GM18519 (cell line): ENCODE measurements around the gene TNFRSF6B.
A peak's percentile ranks its signal among the peaks of the same experiment; 100 is the strongest.
"Not testable (repeated sequence)": the region's sequence is repeated elsewhere in the genome, so short reads cannot be mapped to it uniquely, and the experiment has no call there.

ENCODE experiments used
- ATAC-seq: cut with Tn5 transposase; IDR thresholded peaks from one replicate; pipeline ENCODE4 v1.9.1; 2021; ENCODE audit warnings: mild to moderate bottlenecking, moderate library complexity; ENCODE audit not compliant: unreplicated experiment, low FRiP score

TNFRSF6B gene

DNA sequence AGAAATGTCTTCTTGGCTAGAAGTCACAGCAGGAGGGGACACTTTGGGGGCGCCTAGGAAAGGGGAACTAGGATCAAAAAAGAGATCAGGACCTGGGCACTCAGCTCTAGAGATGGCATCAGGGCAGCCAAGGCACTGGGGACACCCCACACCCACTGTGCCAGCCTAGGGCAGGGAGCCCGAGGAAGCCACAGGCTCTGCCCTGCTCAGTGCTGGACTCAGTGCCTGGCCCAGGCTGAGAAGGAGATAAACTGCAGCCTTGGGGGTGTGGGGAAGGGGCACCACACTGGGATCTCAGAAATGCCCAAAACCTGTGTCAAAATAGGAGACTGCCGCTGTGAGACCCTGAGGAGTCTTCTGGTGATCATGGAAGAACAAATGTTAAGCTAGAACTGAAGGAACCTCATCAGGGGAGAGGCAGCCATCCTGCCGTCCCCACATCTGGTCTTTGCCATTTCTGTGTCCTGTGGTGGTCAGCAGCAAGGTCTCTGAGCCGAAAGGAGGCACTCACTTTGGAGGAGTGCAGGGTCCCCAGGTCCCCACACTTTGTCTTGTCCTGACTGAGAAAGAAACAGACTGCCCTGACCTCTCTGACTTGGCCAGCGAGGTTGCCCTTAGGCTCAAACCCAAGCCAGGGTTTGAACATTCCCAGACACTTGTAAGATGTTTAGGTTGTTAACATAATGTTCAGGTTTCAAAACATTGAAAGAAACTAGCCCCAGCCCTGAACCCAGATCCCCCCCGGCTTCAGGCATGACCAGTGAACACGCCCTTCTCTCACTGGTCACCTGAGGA is 9.0 kb downstream of the TNFRSF6B start:
- ATAC-seq = no peak

DNA sequence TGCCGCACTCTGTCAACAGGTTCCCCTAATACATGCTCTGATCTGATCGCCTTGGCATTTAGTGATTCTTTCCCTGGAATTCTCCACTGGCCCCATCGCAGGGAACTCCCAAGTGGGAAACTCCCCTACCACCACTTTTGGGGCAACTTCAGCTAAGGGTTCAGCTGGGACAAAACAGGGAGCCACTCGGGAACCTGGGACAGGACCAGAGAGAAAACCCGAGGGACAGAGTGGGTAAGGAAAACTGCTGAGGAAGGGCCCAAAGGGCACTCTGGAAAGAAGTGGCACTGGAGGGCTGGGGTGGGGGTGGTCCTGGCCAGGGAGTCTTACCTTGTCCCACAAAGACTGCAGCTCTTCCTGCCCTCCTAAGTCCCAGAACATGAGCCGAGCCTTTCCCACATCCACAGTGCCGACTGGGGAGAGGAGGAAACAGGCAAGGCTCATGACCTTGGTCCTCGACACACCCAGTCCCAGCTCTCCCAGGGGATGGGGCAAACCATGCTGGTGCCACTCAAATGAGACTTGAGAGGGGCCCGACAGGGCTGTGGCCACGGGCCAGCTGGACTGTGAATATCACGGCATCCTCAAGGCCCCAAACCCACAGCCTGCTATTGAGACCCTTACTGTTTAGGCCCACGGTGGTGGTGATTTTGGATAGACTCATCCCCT is 9.7 kb downstream of the TNFRSF6B start:
- ATAC-seq = no peak

DNA sequence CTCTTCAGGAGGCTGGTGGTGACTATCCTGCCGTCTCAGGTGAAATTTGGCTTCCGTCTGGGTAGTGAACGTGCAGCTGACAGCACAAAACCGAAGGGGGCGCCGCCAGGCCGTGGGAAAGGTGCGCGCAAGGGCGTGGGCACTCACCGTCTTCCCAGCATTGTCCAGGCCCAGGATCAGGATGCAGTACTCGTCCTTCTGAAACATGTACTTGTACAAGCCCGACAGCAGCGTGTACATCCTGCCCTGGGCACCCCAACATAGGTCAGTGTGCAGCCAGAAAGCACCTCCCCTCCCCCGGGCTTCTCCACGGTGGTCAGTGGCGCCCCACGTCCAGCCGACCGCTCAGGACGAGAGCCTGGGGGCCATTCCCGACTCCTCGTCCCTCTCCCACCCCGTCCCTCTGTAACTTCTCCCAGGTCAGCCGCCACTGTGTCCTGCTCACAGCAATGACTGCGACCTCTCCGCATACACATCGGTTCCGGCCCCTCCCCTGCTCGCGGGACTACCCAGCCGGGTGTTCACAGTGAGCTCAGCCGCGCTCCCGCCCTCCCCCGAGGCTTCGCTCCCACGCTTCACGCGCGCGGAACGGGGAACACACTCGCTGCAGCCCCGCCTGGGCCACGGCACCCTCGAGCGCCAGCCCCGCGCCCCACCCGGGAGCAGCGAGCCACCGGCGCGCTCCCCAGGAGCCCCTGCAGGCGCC is 10.6 kb downstream of the TNFRSF6B start:
- peak; percentile 21 for ATAC-seq

DNA sequence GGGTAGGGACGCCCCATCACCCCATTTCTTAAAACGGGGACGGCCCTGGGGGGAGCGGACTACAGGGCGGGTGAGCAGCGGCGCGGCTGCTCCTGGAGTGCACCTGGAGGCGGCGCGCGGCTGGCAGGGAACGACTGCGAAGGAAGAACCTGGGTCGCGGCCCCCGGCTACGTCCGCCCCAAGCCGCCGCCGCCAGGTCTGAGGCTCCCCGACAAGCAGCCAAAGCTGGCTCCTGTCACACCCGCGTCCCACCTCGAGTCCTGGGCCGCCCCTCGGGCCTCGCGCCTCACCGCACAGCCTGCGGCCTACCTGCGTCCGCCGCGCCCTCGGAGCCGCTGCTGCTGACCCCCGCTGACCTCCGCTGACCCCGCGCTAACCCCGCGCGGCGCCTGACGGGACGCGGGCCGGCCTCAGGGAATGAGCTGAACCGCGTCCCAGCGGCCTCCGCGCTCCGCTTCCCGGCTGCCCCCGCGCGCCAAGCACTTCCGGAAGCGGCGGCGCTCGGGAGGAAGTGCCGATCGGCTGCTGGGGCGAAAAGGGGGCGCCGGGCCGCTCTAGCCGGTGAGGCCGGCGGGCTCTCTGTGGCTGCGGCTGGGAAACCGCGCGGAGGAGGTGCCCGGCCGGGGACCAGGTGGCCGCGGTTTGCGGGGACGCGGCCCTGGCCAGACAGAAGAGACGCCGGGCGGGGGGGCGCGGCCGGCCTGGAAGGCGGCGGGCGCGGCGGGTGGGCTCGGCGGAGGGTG is 11.3 kb downstream of the TNFRSF6B start, which contains the start of the genes ARFRP1 and ZGPAT:
Gene ARFRP1 (minus strand): TSS at position 419 of the 743 bp plus-strand sequence. CDS start 885 bp downstream, outside the sequence.
Gene ZGPAT (plus strand): TSS at position 482 of the 743 bp plus-strand sequence. CDS start 542 bp downstream, outside the sequence.
- ATAC-seq = peak; percentile 43

DNA sequence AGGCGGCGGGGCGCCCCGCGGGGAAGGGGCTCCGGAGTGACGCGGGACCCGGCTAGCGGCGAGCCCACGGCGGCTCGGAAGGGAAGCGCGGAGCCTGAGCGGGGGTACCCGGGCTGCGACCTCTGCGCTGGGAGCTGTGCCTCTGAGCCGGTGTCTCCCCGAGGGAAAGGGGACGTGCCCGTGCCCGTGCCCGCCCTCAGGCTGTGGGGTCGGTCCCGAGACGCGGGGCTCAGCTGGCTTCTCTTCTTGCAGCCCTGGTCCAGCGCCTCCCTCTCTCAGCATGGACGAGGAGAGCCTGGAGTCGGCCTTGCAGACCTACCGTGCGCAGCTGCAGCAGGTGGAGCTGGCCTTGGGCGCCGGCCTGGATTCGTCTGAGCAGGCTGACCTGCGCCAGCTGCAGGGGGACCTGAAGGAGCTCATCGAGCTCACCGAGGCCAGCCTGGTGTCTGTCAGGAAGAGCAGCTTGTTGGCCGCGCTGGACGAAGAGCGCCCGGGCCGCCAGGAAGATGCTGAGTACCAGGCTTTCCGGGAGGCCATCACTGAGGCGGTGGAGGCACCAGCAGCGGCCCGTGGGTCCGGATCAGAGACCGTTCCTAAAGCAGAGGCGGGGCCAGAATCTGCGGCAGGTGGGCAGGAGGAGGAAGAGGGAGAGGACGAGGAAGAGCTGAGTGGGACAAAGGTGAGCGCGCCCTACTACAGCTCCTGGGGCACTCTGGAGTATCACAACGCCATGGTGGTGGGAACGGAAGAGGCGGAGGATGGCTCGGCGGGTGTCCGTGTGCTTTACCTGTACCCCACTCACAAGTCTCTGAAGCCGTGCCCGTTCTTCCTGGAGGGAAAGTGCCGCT is 12.1 kb downstream of the TNFRSF6B start:
- ATAC-seq = no peak

DNA sequence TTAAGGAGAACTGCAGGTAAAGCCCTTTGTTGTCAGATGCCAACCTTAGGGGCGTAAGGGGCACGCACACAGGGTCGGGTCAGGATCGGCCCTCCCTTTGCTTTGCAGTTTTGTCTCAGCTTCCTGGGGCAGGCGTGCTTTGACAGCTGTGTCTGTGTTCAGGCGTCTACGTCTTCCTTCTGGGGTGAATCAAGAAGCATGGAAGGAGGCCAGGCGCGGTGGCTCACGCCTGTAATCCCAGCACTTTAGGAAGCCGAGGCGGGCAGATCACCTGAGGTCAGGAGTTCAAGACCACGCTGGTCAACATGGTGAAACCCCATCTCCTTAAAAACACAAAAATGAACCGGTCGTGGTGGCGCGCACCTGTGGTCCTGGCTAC is 12.7 kb downstream of the TNFRSF6B start:
- no peak for ATAC-seq

DNA sequence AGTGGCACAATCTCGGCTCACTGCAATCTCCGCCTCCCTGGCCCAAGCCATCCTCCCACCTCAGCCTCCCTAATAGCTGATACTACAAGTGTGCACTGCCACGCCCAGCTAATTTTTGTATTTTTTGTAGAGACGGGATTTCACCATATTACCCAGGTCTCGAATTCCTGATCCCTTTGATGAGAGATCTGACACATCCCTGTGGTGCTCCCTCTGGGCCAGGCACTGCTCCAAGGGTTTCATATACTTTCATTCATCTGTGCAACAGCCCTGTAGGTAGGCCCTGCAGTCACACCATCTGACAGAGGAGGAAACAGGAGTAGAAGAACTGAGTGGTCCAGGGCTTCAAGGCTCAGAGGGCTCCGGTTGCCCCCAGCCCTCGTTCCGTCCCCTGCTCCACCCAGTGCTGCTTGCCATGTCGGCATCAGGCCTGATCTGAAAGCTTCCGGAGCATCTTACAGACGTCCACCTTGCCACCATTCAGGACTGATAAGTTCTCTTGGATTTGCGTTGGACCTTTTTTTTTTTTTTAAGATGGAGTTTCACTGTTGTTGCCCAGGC is 14.7 kb downstream of the TNFRSF6B start:
- ATAC-seq = no peak

DNA sequence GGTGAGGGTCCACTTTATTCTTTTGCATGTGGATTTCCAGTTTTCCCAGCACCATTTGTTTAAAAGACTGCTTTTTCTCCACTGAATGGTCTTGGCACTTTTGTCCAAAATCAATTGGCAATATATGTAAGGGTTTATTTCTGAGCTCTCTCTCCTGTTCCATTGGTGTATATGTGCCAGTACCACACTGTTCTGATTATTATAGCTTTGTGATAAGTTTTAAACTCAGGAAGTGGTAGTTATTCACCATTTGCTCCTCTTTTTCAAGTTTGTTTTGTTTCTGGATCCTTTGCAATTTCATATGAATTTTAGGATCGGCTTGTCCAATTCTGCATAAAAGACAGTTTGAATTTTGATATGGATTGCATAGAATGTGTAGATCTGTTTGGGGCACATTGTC is 15.7 kb downstream of the TNFRSF6B start:
- no peak for ATAC-seq

DNA sequence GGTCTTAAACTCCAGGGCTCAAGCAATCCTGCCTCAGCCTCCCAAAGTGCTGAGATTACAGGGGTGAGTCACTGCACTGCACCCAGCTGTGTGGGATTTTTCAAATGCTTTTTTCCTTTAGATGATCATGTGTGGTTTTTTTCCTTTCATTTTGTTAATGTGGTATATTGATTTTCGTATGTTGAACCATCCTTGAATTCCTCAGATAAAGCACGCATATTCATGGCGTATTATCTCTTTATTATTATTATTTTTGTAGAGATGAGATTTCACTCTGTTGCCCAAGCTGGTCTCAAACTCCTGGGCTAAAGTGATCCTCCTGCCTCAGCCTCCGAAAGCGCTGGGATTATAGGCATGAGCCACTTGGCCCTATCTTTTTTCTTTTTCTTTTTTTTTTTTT is 18.4 kb downstream of the TNFRSF6B start:
- no peak for ATAC-seq

DNA sequence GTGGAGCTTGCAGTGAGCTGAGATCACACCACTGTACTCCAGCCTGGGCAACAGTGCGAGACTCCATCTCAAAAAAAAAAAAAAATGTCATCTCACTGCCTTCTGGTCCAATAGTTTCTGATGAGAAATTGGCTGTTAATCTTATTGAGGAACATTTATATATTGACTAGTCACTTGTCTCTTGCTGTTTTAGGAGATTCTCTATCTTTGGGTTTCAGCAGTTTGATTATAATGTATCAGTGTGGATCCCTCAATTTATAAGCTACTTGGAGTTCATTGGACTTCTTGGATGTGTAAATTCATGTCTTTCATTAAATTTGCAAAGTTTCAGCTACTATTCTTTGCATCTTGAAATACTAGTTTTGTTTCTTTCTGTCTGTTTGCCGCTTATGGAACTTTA is 22.5 kb downstream of the TNFRSF6B start:
- ATAC-seq = no peak

DNA sequence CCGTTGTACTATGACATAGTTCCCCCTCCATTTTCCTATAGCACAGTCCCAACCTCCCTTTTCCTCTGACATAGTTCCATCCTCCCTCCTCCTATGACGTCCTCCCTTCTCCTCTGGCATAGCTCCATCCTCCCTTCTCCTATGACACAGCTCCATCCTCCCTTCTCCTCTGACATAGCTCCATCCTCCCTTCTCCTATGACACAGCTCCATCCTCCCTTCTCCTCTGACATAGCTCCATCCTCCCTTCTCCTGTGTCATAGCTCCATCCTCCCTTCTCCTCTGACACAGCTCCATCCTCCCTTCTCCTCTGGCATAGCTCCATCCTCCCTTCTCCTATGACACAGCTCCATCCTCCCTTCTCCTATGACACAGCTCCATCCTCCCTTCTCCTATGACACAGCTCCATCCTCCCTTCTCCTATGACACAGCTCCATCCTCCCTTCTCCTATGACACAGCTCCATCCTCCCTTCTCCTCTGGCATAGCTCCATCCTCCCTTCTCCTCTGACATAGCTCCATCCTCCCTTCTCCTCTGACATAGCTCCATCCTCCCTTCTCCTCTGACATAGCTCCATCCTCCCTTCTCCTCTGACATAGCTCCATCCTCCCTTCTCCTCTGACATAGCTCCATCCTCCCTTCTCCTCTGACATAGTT is 26.6 kb downstream of the TNFRSF6B start:
- ATAC-seq = not testable (repeated sequence)

DNA sequence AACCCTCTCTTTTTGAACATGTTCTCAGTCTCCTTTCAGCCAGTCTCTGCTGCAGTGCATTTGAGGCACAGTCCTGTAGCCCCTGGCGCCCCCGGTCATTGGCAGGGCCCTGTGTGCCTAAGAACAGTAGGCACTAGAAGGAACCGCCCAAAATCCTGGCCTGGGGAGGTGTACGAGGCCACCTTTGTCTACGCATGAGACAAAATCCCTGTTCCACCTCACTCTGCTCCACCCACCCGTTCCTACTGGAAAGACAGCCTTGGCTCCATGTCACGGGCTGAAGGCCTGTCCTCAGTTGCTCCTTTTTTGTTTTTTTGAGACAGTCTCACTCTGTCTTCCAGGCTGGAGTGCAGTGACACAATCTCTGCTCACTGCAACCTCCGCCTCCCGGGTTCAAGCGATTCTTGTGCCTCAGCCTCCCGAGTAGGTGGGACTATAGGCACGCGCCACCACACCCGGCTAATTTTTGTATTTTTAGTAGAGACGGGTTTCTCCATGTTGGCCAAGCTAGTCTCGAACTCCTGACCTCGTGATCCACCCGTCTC is 33.8 kb downstream of the TNFRSF6B start:
- ATAC-seq = not testable (repeated sequence)

DNA sequence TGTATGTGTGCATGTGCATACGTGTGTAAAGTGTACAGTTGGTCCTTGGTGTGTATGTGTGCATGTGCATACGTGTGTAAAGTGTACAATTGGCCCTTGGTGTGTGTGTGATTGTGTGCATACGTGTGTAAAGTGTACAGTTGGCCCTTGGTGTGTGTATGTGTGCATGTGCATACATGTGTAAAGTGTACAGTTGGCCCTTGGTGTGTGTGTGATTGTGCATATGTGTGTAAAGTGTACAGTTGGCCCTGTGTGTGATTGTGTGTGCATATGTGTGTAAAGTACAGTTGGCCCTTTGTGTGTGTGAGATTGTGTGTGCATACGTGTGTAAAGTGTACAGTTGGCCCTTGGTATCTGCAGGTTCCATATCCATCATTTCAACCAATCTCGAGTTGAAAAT is 35.0 kb downstream of the TNFRSF6B start:
- no peak for ATAC-seq

DNA sequence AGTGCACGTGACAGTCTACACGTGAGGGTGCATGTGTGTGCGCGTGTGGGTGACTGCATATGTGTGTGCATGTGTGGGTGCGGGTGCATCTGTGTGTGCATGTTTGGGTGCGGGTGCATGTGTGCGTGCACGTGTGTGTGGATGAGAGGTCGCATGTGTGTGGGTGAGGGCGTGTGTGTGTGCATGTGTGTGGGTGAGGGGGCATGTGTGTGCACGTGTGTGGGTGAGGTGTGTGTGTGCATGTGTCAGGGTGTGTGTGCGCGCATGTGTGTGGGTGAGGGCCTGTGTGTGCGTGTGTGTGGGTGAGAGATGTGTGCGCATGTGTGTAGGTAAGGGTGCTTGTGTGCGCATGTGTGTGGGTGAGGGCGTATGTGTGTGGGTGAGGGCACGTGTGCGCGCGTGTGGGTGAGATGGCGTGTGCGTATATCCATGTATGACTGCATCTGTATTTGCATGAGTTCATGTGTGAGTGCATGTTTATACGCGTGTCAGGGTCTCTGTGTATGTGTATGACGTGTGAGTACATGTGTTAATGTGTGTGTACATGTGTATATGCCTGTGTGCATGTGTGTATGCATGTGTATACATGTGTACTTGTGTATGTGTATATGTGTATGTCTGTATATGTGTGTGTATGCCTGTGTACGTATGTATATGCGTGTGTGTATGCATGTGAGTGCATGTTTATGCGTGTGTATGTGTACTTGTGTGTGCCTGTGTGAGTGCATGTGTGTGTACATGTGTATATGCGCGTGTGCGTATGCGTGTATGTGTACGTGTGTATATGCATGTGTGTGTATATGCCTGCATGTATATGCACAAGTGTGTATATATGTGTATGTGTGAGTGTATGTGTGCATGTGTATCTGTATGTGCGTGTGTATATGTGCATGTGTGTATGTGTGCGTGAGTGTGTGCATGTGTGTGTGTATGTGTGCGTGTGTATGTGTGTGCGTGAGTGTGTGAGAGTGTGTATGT is 36.0 kb downstream of the TNFRSF6B start:
- no peak for ATAC-seq

DNA sequence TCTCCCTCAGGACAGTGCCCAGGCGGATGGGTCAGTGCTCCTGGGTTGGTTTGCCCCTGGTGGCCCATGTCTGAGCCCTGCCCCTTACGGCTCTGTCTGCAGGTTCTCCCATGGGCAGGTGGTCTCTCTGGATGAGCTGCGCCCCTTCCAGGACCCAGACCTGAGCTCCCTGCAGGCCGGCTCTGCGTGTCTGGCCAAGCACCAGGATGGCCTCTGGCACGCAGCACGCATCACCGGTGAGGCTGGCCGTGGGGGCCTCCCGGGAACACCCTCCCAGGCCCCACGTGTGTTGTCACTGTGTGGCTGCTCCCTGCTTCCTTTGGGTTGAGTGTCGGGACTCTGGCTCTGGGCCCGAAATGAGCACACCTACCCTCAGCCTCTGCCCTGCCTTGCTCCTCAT is 36.7 kb downstream of the TNFRSF6B start:
- no peak for ATAC-seq

DNA sequence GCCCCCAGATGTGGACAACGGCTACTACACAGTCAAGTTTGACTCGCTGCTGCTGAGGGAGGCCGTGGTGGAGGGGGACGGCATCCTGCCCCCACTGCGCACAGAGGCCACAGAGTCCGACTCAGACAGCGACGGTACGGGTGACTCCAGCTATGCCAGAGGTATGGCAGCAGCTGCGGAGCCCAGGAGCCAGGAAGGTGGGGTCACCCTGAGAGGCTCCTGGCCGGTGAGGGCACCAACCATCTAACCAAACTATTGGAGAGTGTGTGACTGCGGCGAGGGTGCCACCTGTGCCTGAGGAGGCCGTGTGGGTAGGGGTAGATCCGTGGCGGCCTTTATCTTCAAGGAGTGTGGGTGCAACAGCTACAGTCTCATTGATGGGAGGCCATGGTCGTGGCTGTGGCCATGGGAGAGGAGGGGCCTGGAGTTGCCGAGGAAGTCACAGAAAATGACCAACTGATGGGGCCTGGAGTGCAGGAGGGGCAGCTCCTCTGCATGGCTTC is 37.2 kb downstream of the TNFRSF6B start:
- ATAC-seq = no peak
